CD14-positive monocyte (primary cell): Measurements from ENCODE around the gene DCUN1D5. TPM values are rescaled to one million over a fixed set of nuclear protein-coding genes. Genes with fewer than 3 reads are reported as not detected.

Experiments used
- DNase-seq, 3 donors: peaks; one replicate each; pipeline ENCODE4 v3.0.0-alpha.2; 2011 to 2022
- H2AFZ ChIP-seq: 2 replicates; pipeline ENCODE4 v1.6.0; 2012; ENCODE audit warnings: mild to moderate bottlenecking, low read depth, low read length, inconsistent platforms; ENCODE audit not compliant: insufficient read depth, poor library complexity, severe bottlenecking
- H3K27ac ChIP-seq, 2 donors: 1 replicate in 1 of 2; 2 replicates in 1 of 2; pipeline ENCODE4 v1.5.1; 2012 to 2013; ENCODE audit warnings: low read length in 2 of 2, control low read depth in 1 of 2, inconsistent platforms in 1 of 2, low read depth in 1 of 2, mild to moderate bottlenecking in 1 of 2
- H3K27me3 ChIP-seq, 2 donors: one replicate each; pipeline versions ENCODE4 v1.6.0 to v1.6.1; 2011 to 2013; ENCODE audit warnings: low read length in 2 of 2; ENCODE audit not compliant: control insufficient read depth in 2 of 2, insufficient read depth in 2 of 2
- H3K36me3 ChIP-seq, 2 donors: replicated peaks in 1 of 2; 1 replicate in 1 of 2; 2 replicates in 1 of 2; pipeline versions ENCODE4 v1.5.1 to v1.6.1; 2012 to 2013; ENCODE audit warnings: low read length in 2 of 2, control low read depth in 1 of 2, inconsistent platforms in 1 of 2, mild to moderate bottlenecking in 1 of 2; ENCODE audit not compliant: insufficient read depth in 2 of 2, control insufficient read depth in 1 of 2
- H3K4me1 ChIP-seq, 2 donors: 1 replicate in 1 of 2; 2 replicates in 1 of 2; pipeline versions ENCODE4 v1.5.1 to v1.6.1; 2012 to 2013; ENCODE audit warnings: low read length in 2 of 2, control low read depth in 1 of 2, inconsistent platforms in 1 of 2, mild to moderate bottlenecking in 1 of 2, moderate library complexity in 1 of 2; ENCODE audit not compliant: insufficient read depth in 2 of 2, control insufficient read depth in 1 of 2
- H3K4me2 ChIP-seq: replicated peaks from 2 replicates; pipeline ENCODE3; 2012; ENCODE audit warnings: low read length, moderate library complexity, mild to moderate bottlenecking; ENCODE audit not compliant: poor library complexity, severe bottlenecking; ENCODE audit errors: extremely low read depth
- H3K4me3 ChIP-seq, 3 experiments: fragments of 200-600 bp in 1 of 3; sonication (generic) in 1 of 3; replicated peaks in 1 of 3; 1 replicate in 2 of 3; 2 replicates in 1 of 3; pipeline ENCODE4 v1.5.1; 2011 to 2013; ENCODE audit warnings: low read length in 3 of 3, mild to moderate bottlenecking in 3 of 3, control low read depth in 2 of 3, low read depth in 2 of 3, inconsistent platforms in 1 of 3, moderate library complexity in 1 of 3
- H3K79me2 ChIP-seq: 2 replicates; pipeline ENCODE4 v1.6.0; 2012; ENCODE audit warnings: mild to moderate bottlenecking, control low read depth, inconsistent platforms, low read length, moderate library complexity; ENCODE audit not compliant: insufficient read depth
- H3K9ac ChIP-seq: 2 replicates; pipeline ENCODE4 v1.6.0; 2017; ENCODE audit warnings: low read length, mild to moderate bottlenecking; ENCODE audit not compliant: insufficient read depth, poor library complexity, severe bottlenecking
- H3K9me3 ChIP-seq, 2 donors: replicated peaks in 1 of 2; 1 replicate in 1 of 2; 2 replicates in 1 of 2; pipeline versions ENCODE4 v1.5.1 to v1.6.1; 2012 to 2013; ENCODE audit warnings: low read length in 2 of 2, control low read depth in 1 of 2; ENCODE audit not compliant: control insufficient read depth in 1 of 2, insufficient read depth in 1 of 2
- H4K20me1 ChIP-seq: 2 replicates; pipeline ENCODE4 v1.6.0; 2012; ENCODE audit warnings: mild to moderate bottlenecking, low read length, control low read depth, moderate library complexity; ENCODE audit not compliant: insufficient read depth
- H3K27ac Mint-ChIP-seq, 7 donors: one replicate each; pipeline ENCODE4 v1.8.0; 2020; ENCODE audit warnings: mild to moderate bottlenecking in 7 of 7, mixed read lengths in 7 of 7, moderate library complexity in 6 of 7, inconsistent platforms in 2 of 7
- H3K27me3 Mint-ChIP-seq, 3 donors: one replicate each; pipeline ENCODE4 v1.8.0; 2021 to 2022; ENCODE audit warnings: low read depth in 3 of 3, mild to moderate bottlenecking in 3 of 3, mixed read lengths in 3 of 3, moderate library complexity in 3 of 3, inconsistent platforms in 1 of 3
- H3K36me3 Mint-ChIP-seq, 2 donors: one replicate each; pipeline ENCODE4 v1.8.0; 2020; ENCODE audit warnings: mixed read lengths in 2 of 2, inconsistent platforms in 1 of 2, mild to moderate bottlenecking in 1 of 2
- H3K4me1 Mint-ChIP-seq: one replicate; pipeline ENCODE4 v1.8.0; 2020; ENCODE audit warnings: mild to moderate bottlenecking, mixed read lengths
- H3K4me3 Mint-ChIP-seq, 2 donors: one replicate each; pipeline ENCODE4 v1.8.0; 2020; ENCODE audit warnings: mild to moderate bottlenecking in 2 of 2, mixed read lengths in 2 of 2, moderate library complexity in 1 of 2
- H3K9me3 Mint-ChIP-seq, 7 donors: one replicate each; pipeline ENCODE4 v1.8.0; 2020 to 2022; ENCODE audit warnings: mixed read lengths in 7 of 7, mild to moderate bottlenecking in 6 of 7, moderate library complexity in 6 of 7, inconsistent platforms in 2 of 7
- WGBS: methylation state at CpG from one replicate; pipeline ENCODE4 v1.1.5; 2013; ENCODE audit warnings: missing lambda C conversion rate; ENCODE audit not compliant: insufficient coverage; 5-methylcytosine and 5-hydroxymethylcytosine counted together
- intact Hi-C, 2 donors: fragments of 100-400 bp; cut with micrococcal nuclease; formaldehyde crosslinking; loops; one replicate each; pipeline versions ENCODE4 v1.15.0 to v1.15.1; 2023
- polyA plus RNA-seq, 3 donors: library from polyadenylated mRNA; depleted of rRNA in 1 of 3; unstranded in 2 of 3; stranded (reverse) in 1 of 3; fragments of 300-500 nt in 2 of 3; fragments of >200 nt in 1 of 3; fragmentation: Illumina TruSeq in 2 of 3; gene quantifications; 1 replicate in 2 of 3; 2 replicates in 1 of 3; pipeline ENCODE4 v1.2.3, GENCODE V29; 2012 to 2021
- TF ChIP-seq, protein P1 (sequence below): fragments of 200-600 bp; IDR thresholded peaks from one replicate; pipeline ENCODE4 v1.8.0; 2022; ENCODE audit warnings: antibody characterized with exemption, mild to moderate bottlenecking

The DCUN1D5 gene
- polyA plus RNA-seq, 3 donors = 7.8 to 20.3 (median 19.5) TPM

DNA sequence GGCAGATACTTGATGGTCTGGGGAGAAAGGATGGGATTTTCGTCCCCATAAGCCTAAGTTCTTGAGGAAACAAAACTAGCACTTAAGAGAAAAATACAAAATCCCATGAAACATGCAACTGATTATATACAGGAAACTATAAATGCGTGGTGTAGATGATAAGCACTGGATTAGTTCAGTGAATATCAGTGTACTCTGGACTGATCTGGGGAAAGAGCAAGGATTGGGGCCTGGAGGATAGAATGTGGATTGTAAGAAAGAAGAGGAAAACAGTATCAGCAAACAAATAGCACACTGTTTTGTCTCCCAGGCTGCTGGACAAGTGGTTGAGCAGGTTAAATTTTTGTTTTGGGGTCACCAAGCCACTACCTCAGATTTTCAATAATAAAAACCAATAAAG is 49.8 kb downstream of the DCUN1D5 start:
- Histone ChIP-seq H3K79me2 (no peaks in the 10 kb centered on the region), H3K9me3 (no peaks in the 10 kb centered on the region), H3K27me3 (no peaks in the 10 kb centered on the region), H3K4me2 (no peak overlapping the region), H3K27ac (no peak overlapping the region), H3K4me3 (no peak overlapping the region), H3K36me3 (no peaks in the 10 kb centered on the region), H2AFZ (no peak overlapping the region), H3K4me1 (peaks cover 5 to 22% of the 10 kb centered on the region in 2 donors), H4K20me1 (no peaks in the 10 kb centered on the region), H3K9ac (no peak overlapping the region)
- DNase-seq = no peak
- Mint-ChIP-seq H3K9me3 (peaks cover 0 to 4% (median 0%) of the 10 kb centered on the region in 7 donors), H3K36me3 (no peaks in the 10 kb centered on the region), H3K4me1 (peaks cover 15% of the 10 kb centered on the region), H3K27me3 (no peaks in the 10 kb centered on the region), H3K4me3 (no peak overlapping the region), H3K27ac (no peak overlapping the region)
- no CpG with 5 or more reads among the region's 2 CpGs for WGBS
- intact Hi-C loops = no loop called here
- TF ChIP-seq, protein P1, sequence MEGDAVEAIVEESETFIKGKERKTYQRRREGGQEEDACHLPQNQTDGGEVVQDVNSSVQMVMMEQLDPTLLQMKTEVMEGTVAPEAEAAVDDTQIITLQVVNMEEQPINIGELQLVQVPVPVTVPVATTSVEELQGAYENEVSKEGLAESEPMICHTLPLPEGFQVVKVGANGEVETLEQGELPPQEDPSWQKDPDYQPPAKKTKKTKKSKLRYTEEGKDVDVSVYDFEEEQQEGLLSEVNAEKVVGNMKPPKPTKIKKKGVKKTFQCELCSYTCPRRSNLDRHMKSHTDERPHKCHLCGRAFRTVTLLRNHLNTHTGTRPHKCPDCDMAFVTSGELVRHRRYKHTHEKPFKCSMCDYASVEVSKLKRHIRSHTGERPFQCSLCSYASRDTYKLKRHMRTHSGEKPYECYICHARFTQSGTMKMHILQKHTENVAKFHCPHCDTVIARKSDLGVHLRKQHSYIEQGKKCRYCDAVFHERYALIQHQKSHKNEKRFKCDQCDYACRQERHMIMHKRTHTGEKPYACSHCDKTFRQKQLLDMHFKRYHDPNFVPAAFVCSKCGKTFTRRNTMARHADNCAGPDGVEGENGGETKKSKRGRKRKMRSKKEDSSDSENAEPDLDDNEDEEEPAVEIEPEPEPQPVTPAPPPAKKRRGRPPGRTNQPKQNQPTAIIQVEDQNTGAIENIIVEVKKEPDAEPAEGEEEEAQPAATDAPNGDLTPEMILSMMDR = no peak

DNA sequence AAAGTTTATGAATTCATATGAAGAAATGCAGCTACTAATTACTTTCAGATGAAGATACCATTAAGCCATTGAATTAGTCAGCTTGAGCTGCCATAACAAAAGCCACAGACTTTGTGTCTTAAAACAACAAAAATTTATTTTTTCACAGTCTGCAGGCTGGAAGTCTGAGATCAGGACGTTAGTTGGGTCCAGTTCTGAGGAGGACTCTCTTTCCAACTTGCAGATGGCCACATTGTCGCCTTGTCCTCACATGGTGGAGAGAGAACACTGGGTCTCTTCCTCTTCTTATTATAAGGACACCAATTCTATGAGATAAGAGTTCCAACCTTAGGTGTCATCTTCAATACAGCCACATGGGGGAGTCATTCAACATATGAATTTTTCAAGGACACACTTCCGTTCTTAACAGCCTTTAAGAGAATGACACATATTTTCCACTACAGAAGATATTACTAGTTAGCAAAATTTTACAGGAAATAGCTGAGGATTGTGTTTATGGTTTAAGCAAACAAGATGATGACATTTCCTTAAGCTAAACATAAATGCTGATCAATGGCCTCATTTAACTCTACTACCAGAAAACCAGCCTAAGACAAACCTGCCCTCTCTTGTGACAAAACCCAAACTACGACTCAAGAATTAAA is 56.0 kb downstream of the DCUN1D5 start:
- intact Hi-C loops = no loop called here
- no peak overlapping the region for H3K4me3 ChIP-seq
- no peak overlapping the region for H2AFZ ChIP-seq
- Mint-ChIP-seq H3K4me1 (peaks cover 4% of the 10 kb centered on the region), H3K4me3 (no peak overlapping the region), H3K27ac (no peak overlapping the region), H3K9me3 (peaks cover 0 to 2% (median 0%) of the 10 kb centered on the region in 7 donors), H3K36me3 (no peaks in the 10 kb centered on the region), H3K27me3 (no peaks in the 10 kb centered on the region)
- H3K9me3 ChIP-seq = no peaks in the 10 kb centered on the region
- no peaks in the 10 kb centered on the region for H4K20me1 ChIP-seq
- H3K9ac ChIP-seq = no peak overlapping the region
- TF ChIP-seq, protein P1 = peak; percentile 80
- no peaks in the 10 kb centered on the region for H3K79me2 ChIP-seq
- no peaks in the 10 kb centered on the region for H3K4me1 ChIP-seq
- no peak overlapping the region for H3K4me2 ChIP-seq
- DNase-seq = peak; percentile 45 to 71 (median 69)
- no CpG with 5 or more reads among the region's 4 CpGs for WGBS
- H3K27me3 ChIP-seq = no peaks in the 10 kb centered on the region
- no peak overlapping the region for H3K27ac ChIP-seq
- no peaks in the 10 kb centered on the region for H3K36me3 ChIP-seq
